GM23248 (cell line): ENCODE results near the gene SORT1.

Experiments used
- EZH2 ChIP-seq: fragments of 200-600 bp; sonication (generic); IDR thresholded peaks from 2 replicates; pipeline ENCODE4 v1.6.1; 2018; ENCODE audit warnings: antibody characterized with exemption, mild to moderate bottlenecking; ENCODE audit not compliant: insufficient read depth, poor library complexity, severe bottlenecking
- EZH2phosphoT487 ChIP-seq: fragments of 200-600 bp; sonication (generic); IDR thresholded peaks from 2 replicates; pipeline ENCODE4 v1.6.1; 2018; ENCODE audit warnings: antibody characterized with exemption, moderate library complexity, mild to moderate bottlenecking, low read depth; ENCODE audit not compliant: insufficient read depth

DNA sequence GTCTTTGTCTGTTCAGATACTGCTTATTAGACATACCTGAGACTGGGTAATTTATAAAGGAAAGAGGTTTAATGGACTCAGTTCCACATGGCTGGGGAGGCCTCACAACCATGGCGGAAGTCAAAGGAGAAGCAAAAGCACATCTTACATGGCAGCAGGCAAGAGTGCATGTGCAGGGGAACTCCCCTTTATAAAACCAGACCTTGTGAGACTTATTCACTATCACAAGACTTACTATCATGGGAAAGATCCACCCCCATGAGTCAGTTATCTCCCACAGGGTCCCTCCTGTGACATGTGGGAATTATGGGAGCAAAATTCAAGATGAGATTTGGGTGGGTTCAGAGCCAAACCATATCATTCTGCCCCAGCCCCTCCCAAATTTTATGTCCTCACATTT, 35.6 kb upstream of the SORT1 start:
- TF ChIP-seq EZH2 (no peak), EZH2phosphoT487 (no peak)
